GM19397 (cell line): ENCODE measurements around the gene KBTBD13.

ENCODE experiments used
- ATAC-seq: cut with Tn5 transposase; IDR thresholded peaks from one replicate; pipeline ENCODE4 v1.9.1; 2021; ENCODE audit warnings: mild to moderate bottlenecking, moderate library complexity; ENCODE audit not compliant: unreplicated experiment

KBTBD13 gene

DNA sequence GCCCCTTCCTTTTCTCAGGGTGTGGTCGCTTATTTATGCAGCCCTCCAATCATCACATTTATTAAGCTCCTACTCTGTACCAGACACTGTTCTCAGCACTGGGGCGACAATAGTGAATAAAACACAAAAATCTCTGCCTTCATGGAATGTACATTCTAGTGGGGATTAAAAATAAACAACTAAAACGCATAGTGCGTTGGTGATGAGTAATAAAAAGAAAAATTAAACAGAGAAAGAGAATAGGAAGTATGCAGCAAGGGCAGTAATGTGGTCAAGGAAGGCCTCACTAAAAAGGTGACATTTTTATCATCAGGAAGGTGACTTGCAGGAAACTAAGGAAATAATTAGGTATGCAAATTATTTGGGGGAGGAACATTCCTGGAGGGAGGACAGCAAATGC, 26.3 kb upstream of the KBTBD13 start:
- ATAC-seq = no peak

GRCh38 chr15:65051266-65051665, 25.3 kb upstream of the KBTBD13 start:
- ATAC-seq = no peak

GRCh38 chr15:65052956-65053355, 23.6 kb upstream of the KBTBD13 start:
- ATAC-seq = no peak

- ATAC-seq = no peak
Observed at GRCh38 chr15:65054333-65055200, 22.0 kb upstream of the KBTBD13 start.

DNA sequence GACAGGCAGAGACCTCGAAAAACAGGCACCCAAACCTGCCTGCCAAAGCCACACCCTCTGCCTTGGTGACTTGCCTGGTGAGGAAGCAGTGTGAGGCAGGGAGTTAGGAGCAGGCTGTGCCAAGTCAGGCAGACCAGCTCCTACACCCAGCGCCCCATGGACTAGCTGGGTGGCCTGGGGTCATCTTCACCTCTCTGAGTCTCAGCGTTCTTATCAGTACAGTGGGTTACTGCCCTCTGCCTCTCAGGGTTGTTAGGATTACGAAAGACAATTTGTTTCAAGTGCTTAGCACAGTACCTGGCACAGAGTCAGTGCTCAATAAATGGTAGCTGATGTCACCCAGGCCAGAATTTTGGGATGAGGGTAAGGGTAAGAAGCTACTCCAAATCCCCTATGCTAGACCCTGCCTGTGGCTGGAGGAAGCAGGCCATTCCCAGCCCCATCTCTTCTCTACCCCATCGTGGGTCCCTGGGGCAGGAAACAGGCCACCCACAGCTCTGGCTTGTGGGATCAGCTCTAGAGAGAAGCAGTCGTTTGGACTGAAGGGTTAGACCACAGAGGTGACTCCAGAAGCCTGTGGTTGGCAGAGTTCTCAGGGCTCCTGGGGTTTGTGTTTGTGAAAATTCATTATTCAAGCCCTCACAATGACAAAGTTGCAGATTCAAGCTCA, 21.2 kb upstream of the KBTBD13 start:
- ATAC-seq = no peak

GRCh38 chr15:65056106-65056505, 20.4 kb upstream of the KBTBD13 start:
- no peak for ATAC-seq

DNA sequence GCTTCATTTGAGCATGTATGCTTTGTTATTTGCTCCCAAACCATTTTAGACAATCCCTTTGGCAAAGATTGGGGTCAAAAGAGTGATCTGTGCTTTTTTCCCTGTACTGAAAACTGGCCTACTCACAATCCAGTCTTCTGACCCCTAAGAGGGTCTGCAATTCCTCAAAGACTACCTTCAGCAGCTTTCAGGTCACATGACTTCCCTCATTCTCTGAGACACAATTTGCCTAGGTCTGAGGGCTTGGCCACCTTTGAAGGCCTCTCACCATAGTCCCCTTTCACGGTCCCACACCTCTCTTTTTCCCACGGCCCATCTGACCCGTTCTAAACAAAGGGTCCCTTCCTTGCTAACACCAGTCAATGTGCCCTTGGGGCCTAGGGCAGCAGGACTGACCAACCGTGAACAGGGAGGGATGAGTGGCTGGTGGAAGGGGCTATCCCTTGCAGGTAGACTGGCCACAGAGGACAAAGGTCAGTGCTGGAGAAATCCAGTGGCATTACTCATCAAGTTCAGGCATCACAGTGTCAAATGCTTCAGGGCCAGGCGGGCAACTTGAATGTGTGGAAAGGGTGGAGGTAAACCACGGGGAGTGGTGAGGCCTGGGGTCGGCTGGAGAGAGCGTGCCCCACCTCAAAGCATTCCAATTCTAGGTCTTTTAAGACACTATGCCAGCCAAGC, 19.5 kb upstream of the KBTBD13 start:
- no peak for ATAC-seq

DNA sequence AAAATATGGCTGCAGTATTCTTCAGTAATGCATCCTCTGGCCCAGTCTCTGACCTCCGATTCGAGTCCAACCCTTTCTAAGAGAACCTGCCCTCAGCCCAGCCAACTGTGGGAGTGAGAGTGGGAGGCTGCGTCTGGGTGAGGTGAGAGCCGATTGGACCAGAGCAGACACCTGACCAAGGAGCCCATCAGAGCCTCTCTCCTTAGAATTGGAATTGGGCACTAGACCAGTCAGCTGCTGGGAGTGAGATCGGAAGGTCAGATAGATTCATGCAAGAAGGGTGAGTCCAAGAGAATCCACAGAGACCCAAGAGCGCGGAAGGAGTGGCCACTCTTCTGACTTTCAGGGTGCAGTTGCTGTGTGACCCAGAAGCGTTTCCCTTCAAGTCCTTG, 19.0 kb upstream of the KBTBD13 start:
- ATAC-seq = no peak

GRCh38 chr15:65058394-65059368, 17.9 kb upstream of the KBTBD13 start:
- ATAC-seq = no peak

GRCh38 chr15:65059369-65059750, 17.2 kb upstream of the KBTBD13 start:
- no peak for ATAC-seq

GRCh38 chr15:65059931-65060596, 16.5 kb upstream of the KBTBD13 start:
- no peak for ATAC-seq

DNA sequence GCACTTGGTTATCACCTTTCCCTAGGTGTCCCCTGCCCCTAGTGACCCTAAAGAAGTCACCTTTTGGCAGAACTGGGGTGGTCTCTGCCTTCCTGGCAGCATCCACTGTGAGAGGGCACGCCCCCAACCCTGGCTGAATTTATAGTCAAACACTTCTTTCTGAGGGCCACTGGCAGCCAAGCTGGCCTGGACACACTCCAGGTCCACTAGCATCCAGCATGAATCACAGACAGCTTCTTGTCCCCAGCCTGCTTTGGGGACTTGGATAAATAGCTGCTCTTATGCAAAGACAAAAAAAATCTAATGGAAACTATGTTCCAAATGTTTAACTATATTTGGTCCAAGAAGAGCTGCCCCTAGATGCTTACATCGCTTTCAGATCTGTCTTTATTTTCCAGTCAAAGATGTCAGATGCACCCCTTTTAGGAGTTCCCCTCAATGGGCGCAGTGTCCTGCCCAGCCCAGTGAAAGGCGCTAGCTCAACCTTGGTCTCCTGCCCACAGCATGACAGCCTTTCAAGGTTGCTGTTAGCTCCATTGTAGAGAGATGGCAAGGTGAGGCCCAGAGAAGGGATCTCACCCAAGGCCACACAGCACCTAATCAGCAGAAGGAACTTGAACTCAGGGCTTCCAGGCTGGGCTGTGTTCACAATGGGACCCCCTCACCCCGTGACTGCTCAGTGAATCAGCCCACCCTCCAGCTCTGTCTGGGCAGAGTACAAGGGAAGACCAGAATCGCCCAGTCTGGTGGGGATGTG, 15.7 kb upstream of the KBTBD13 start:
- ATAC-seq = no peak

- no peak for ATAC-seq
Observed at GRCh38 chr15:65062061-65062460, 14.5 kb upstream of the KBTBD13 start.

DNA sequence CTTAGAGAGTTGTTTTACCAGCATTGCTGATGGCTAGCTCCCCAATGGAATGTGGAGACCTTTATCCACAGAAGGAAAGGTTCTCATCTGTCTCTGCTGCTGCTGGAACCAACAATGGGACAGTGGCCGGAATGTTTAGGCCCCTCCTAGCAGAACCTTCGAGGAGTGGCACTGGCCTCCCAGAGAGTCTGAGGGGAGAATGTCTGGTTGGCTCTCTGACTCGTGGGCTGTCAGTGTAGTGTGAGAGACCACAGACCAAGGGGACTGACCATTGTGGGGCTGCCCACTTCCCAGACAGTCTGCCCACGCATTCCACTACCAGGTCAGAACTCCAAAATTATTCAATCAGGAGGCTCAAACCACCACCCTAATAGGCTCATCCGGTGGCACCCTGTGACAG, 13.8 kb upstream of the KBTBD13 start:
- ATAC-seq = no peak

DNA sequence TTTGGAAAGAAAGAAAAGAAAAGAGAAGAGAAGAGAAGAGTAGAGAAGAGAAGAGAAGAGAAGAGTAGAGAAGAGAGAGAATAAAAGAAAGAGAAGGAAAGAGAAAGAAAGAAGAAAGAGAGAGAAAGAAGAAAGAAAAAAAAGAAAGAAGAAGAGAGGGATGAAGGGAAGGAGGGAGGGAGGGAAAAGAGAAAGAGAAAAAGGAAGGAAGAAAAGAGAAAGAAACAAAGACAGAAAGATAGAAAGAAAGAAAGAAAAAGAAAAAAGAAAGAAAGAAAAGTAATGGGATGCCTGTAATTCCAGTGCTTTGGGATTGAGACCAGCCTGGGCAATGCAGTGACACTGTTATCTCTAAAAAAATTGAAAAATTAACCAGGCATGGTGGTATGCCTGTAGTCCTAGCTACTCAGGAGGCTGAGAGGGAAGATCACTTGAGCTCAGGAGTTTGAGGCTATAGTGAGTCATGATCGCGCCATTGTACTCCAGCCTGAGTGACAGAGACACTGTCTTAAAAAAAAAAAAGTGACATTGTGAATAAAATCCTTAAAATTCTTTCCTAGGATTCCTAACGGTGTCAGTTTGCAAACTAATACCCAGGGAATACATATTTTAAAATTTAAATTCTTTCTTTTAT, 10.4 kb upstream of the KBTBD13 start:
- ATAC-seq = no peak

DNA sequence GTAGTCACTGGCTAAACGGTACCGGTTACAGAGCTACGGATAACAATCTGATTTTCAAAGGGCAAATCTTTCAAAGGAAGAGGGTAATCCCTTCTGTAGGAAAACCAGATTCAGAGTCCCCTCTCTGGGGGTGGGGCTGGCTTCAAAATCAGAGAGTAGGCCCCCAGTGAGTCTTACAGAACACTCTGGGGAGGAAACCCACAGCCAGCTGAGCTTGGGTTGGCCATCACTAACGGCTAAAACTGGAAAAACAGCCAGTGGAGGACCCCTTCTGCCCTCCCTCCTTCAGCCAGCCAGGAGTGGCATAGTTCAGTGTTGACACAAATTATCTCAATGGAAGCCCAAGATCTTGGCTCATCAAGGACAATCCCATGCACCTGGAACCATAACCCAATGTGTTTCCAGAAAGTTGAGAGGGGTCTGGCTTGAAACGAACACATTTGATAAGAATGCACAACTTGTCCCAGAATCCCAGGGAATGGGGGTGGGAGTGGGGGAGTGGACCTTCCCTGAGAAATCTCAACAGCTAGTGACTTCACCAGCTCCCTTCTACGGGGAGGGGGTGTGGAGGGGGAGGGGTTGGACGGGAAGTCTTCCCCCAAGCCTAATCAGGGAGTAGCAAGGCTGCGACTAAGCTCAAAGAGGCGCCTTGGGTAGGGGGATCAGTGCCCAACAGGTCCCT, 9.8 kb upstream of the KBTBD13 start:
- ATAC-seq = no peak

DNA sequence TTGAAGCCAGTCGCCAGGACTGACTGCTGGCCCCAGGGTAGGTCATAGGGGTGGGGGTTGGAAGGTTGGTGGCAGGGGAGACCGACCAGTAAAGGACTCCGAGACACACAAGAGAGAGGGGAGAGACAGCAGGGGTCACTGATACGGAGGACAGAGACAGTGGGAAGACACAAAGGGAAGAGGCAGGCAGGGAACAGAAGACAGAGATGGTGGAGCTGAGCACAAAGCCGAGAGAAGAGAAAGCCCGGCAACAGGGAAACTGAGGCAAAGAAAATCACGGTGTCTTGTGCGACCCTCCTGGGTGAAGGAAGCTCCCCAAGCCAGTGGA, 9.3 kb upstream of the KBTBD13 start:
- ATAC-seq = no peak

GRCh38 chr15:65067645-65068402, 8.7 kb upstream of the KBTBD13 start, which contains the start of gene RASL12:
RASL12 (minus strand) TSS chr15:65067991; CDS start chr15:65067835, 156 bp downstream.
- ATAC-seq = no peak
